GM19328 (cell line): ENCODE data around the gene IFNA13.
A peak's percentile ranks its signal among the peaks of the same experiment; 100 is the strongest.
"Not testable (repeated sequence)": the region's sequence is repeated elsewhere in the genome, so short reads cannot be mapped to it uniquely, and the experiment has no call there.

ENCODE experiments used
- ATAC-seq: cut with Tn5 transposase; IDR thresholded peaks from one replicate; pipeline ENCODE4 v1.9.1; 2021; ENCODE audit warnings: mild to moderate bottlenecking, moderate library complexity; ENCODE audit not compliant: unreplicated experiment

IFNA13 gene

GRCh38 chr9:21367957-21368356 is at the start of gene IFNA13:
IFNA13 (minus strand) TSS chr9:21368057; CDS start chr9:21368010, 47 bp downstream.
- no peak for ATAC-seq

- no peak for ATAC-seq
Measured at GRCh38 chr9:21415493-21416267, 47.8 kb upstream of the IFNA13 start.

GRCh38 chr9:21414220-21414940 is 46.5 kb upstream of the IFNA13 start:
- no peak for ATAC-seq

GRCh38 chr9:21413624-21414023 is 45.8 kb upstream of the IFNA13 start:
- peak; percentile 52 for ATAC-seq

- ATAC-seq: no peak
Measured at GRCh38 chr9:21413151-21413550, 45.3 kb upstream of the IFNA13 start.

- peak; percentile 46 for ATAC-seq
Measured at GRCh38 chr9:21412107-21412506, 44.2 kb upstream of the IFNA13 start.

GRCh38 chr9:21408817-21409216 is 41.0 kb upstream of the IFNA13 start, which contains the start of gene IFNA8:
IFNA8 (plus strand) TSS chr9:21409117; CDS start chr9:21409177, 60 bp downstream.
- no peak for ATAC-seq

- ATAC-seq: no peak
Measured at GRCh38 chr9:21404146-21404545, 36.3 kb upstream of the IFNA13 start.

- ATAC-seq: no peak
Measured at GRCh38 chr9:21402386-21403251, 34.8 kb upstream of the IFNA13 start.

- ATAC-seq: no peak
Measured at GRCh38 chr9:21399956-21400355, 32.1 kb upstream of the IFNA13 start.

- ATAC-seq: no peak
Measured at GRCh38 chr9:21398955-21399489, 31.2 kb upstream of the IFNA13 start.

- ATAC-seq: peak; percentile 71
Measured at GRCh38 chr9:21395778-21396717, 28.2 kb upstream of the IFNA13 start.

- peak; percentile 67 for ATAC-seq
Measured at GRCh38 chr9:21392270-21392669, 24.4 kb upstream of the IFNA13 start.

- ATAC-seq: no peak
Measured at GRCh38 chr9:21385131-21385670, 17.3 kb upstream of the IFNA13 start, which contains the start of gene IFNA2. IFNA2 (minus strand) TSS chr9:21385398; CDS start chr9:21385329, 69 bp downstream.

GRCh38 chr9:21383627-21384026 is 15.8 kb upstream of the IFNA13 start:
- ATAC-seq: no peak

- peak; percentile 97 for ATAC-seq
Measured at GRCh38 chr9:21381448-21382339, 13.8 kb upstream of the IFNA13 start.

- not testable (repeated sequence) for ATAC-seq
Measured at GRCh38 chr9:21371467-21371866, 3.6 kb upstream of the IFNA13 start.

- ATAC-seq: peak; percentile 81
Measured at GRCh38 chr9:21367169-21367568, 688 bp downstream of the IFNA13 start.
